ENCODE data around the gene TSNAX. TPM values are rescaled to one million over a fixed set of nuclear protein-coding genes. Genes with fewer than 3 reads are reported as not detected.

Gene TSNAX
- total RNA-seq, 1 experiment from 2014 or later: 47.1 TPM

DNA sequence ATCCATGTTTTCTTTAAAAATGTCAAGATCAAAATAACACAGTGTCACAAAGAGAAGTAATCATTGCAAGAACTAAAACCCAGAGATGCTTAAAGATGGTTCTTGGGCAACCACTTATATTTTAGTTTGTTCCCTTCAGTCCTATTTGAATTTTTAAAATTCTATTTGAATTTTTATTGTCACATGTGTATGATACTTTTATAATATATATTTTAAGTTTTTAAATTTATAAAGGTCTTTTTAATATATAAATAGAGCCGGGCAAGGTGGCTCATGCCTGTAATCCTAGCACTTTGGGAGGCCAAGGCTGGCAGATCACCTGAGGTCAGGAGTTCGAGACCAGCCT, 75.8 kb downstream of the TSNAX start:
- H3K9me3 ChIP-seq (ENCODE audit: control insufficient read depth in 1 of 2, insufficient read depth in 1 of 2, low read depth in 1 of 2, low read length in 2 of 2): no peaks in the 10 kb centered on the region
- H3K27ac ChIP-seq (ENCODE audit: low read depth, low read length): no peak overlapping the region
- H3K79me2 ChIP-seq (ENCODE audit: insufficient read depth, low read length): no peaks in the 10 kb centered on the region
- peaks cover 0 to 12% of the 10 kb centered on the region in 2 experiments; a peak in 2 of 4 replicates for H3K4me1 ChIP-seq (ENCODE audit: control insufficient read depth in 1 of 2, insufficient read depth in 2 of 2, low read length in 2 of 2)
- POLR2A ChIA-PET: no interaction called here
- H3K9me2 ChIP-seq (ENCODE audit: insufficient read depth): no peaks in the 10 kb centered on the region
- H3K4me2 ChIP-seq (ENCODE audit: low read length): peak overlapping the region; percentile 76; the same call in 1 of the 2 replicates
- RAD21 ChIA-PET (ENCODE audit: low non-redundant PET in 1 of 2, low total read pairs in 2 of 2, uncharacterized antibody in 2 of 2, unreplicated experiment in 2 of 2): no interaction called here
- peak overlapping the region; percentile 97 for H2AFZ ChIP-seq (ENCODE audit: low read depth, low read length, poor library complexity, severe bottlenecking)
- 0 out of 2 replicates have a peak, but pooled peaks cover 4% of the 10 kb centered on the region for H3K27me3 ChIP-seq (ENCODE audit: insufficient read depth, low read length)
- CTCF ChIA-PET: no interaction called here
- intact Hi-C loops (cut with micrococcal nuclease): loop anchor here (1.0 to 10.0 kb wide), 5 partner anchors 246 to 962 kb away; partner anchors contain the start of genes COG2 and GNPAT
- H3K4me3 ChIP-seq (replicated peaks in 1 of 2; ENCODE audit: low read depth in 1 of 2, low read length in 2 of 2): peak overlapping the region in 1 of 2 experiments; percentile 60; a peak in 2 of 4 replicates
- ATAC-seq (no peak), DNase-seq (ENCODE audit: low read depth, low spot score) (no peak)
- TF ChIP-seq, protein P1, sequence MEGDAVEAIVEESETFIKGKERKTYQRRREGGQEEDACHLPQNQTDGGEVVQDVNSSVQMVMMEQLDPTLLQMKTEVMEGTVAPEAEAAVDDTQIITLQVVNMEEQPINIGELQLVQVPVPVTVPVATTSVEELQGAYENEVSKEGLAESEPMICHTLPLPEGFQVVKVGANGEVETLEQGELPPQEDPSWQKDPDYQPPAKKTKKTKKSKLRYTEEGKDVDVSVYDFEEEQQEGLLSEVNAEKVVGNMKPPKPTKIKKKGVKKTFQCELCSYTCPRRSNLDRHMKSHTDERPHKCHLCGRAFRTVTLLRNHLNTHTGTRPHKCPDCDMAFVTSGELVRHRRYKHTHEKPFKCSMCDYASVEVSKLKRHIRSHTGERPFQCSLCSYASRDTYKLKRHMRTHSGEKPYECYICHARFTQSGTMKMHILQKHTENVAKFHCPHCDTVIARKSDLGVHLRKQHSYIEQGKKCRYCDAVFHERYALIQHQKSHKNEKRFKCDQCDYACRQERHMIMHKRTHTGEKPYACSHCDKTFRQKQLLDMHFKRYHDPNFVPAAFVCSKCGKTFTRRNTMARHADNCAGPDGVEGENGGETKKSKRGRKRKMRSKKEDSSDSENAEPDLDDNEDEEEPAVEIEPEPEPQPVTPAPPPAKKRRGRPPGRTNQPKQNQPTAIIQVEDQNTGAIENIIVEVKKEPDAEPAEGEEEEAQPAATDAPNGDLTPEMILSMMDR (IDR thresholded peaks at IDR 0.05 in 2 of 3, conservative IDR thresholded peaks at IDR 0.05 in 1 of 3; ENCODE audit: borderline replicate concordance in 1 of 3, insufficient read depth in 1 of 3, low read depth in 2 of 3, low read length in 2 of 3): no peak
- TF ChIP-seq ZNF274 (IDR thresholded peaks at IDR 0.05; ENCODE audit: low read depth, low read length) (no peak), ELF1 (IDR thresholded peaks at IDR 0.05; ENCODE audit: borderline replicate concordance, low read depth) (no peak), RAD21 (IDR thresholded peaks at IDR 0.05; ENCODE audit: low read depth) (no peak), SIN3A (IDR thresholded peaks at IDR 0.05; ENCODE audit: low read depth) (no peak), EZH2 (IDR thresholded peaks at IDR 0.05) (no peak), EZH2phosphoT487 (IDR thresholded peaks at IDR 0.05; ENCODE audit: borderline replicate concordance) (no peak), SP1 (IDR thresholded peaks at IDR 0.05; ENCODE audit: low read depth) (no peak), SRF (IDR thresholded peaks at IDR 0.05; ENCODE audit: low read depth) (no peak), REST (IDR thresholded peaks at IDR 0.05; ENCODE audit: low read depth) (no peak), CEBPB (IDR thresholded peaks at IDR 0.05; ENCODE audit: low read depth) (no peak), ZFX (IDR thresholded peaks at IDR 0.05) (no peak), JUND (IDR thresholded peaks at IDR 0.05) (no peak), YY1 (IDR thresholded peaks at IDR 0.05; ENCODE audit: extremely low read depth, insufficient replicate concordance, low read depth, low read length) (no peak)
- no peaks in the 10 kb centered on the region for H4K20me1 ChIP-seq (ENCODE audit: insufficient read depth)
- BruUV-seq (replicated peaks): no TSS peak
- no peaks in the 10 kb centered on the region for H3K36me3 ChIP-seq (ENCODE audit: control insufficient read depth in 1 of 2, insufficient read depth in 2 of 2, low read length in 2 of 2)
- no peak overlapping the region for H3K9ac ChIP-seq (ENCODE audit: low read length)
